Measurements from ENCODE around the gene BOC. TPM values are rescaled to one million over a fixed set of nuclear protein-coding genes. Genes with fewer than 3 reads are reported as not detected.

The BOC gene
- total and polyA plus RNA-seq, 10 of the 15 experiments (the other 5 are each of a cell fraction or from before 2014, with no cell fraction given), result 0.18 TPM; not detected in 9

DNA sequence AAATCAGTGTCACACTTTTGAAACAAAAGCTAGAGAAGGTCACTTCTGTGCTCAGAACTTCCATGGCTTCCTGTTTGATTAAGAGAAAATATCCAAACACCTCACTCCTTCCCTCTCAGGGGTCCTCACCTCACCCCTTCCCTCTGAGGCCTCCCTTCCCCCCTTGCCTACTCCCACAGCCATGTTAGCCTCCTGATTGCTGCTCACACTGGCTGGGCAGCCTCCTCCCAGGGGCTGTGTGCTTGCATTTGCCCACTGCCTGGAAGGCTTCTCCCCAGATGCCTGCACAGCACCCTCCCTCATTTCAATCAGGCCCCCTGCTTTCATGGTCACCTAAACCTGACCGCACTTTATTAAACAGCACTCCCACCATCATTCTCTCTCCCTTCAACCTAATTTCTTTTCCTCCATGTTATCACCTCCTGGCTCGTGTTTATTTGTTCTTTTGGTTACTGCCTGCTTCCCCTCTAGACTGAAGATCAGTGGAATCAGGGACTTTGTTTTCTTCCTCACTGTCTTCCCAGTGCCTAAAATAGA, 10.4 kb downstream of the BOC start (continued):
- TF ChIP-seq CHD4 (IDR thresholded peaks at IDR 0.05), result no peak
- TF ChIP-seq YY1 (IDR thresholded peaks at IDR 0.05; ENCODE audit: low read depth, low read length), result no peak
- TF ChIP-seq, protein P1, sequence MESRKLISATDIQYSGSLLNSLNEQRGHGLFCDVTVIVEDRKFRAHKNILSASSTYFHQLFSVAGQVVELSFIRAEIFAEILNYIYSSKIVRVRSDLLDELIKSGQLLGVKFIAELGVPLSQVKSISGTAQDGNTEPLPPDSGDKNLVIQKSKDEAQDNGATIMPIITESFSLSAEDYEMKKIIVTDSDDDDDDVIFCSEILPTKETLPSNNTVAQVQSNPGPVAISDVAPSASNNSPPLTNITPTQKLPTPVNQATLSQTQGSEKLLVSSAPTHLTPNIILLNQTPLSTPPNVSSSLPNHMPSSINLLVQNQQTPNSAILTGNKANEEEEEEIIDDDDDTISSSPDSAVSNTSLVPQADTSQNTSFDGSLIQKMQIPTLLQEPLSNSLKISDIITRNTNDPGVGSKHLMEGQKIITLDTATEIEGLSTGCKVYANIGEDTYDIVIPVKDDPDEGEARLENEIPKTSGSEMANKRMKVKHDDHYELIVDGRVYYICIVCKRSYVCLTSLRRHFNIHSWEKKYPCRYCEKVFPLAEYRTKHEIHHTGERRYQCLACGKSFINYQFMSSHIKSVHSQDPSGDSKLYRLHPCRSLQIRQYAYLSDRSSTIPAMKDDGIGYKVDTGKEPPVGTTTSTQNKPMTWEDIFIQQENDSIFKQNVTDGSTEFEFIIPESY (IDR thresholded peaks at IDR 0.05), result no peak

DNA sequence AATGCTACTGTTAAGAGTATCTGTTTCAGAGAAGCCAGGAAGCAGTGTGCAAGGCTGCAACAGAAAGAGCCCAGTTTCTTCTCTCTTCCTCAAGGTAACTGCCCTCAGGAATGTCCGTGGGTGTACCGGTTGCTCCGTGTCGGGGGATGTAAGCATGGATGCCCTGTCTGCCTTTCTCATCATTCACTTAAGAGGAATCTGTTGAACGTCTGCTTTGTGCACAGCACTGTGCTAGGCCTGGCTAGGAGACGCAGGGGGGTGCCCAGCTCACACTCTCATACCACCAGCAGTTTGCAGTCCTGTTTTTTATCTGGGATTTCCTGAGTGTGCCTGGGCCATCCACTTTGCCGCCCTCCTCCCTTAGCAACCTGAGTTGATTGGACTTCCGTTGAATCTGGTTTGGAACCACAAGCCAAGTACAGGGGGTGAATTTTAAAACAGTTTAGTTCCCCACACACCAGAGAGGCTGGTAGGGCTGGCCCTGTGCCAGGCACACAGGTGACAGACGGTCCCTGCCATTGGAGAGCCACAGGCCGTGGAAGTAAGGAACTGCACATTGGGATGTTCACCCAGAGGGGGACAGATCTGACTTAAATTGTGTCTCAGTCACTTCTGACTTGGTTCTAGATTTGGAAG, 11.2 kb downstream of the BOC start:
- Histone ChIP-seq H4K20me1 (ENCODE audit: control insufficient read depth, insufficient read depth) (no peaks in the 10 kb centered on the region; the same call in 1 of the 2 replicates), H3K9ac (ENCODE audit: control insufficient read depth, insufficient read depth, low read length) (no peak overlapping the region), H3K27me3 (replicated peaks in 1 of 2; ENCODE audit: control insufficient read depth in 2 of 2, insufficient read depth in 2 of 2, low read length in 1 of 2) (peaks cover 1 to 4% of the 10 kb centered on the region in 2 experiments; a peak in 2 of 4 replicates), H3K36me3 (ENCODE audit: control insufficient read depth in 2 of 2, insufficient read depth in 2 of 2, low read length in 1 of 2) (no peaks in the 10 kb centered on the region), H3K4me2 (ENCODE audit: control insufficient read depth, insufficient read depth) (no peak overlapping the region), H3K4me1 (ENCODE audit: control insufficient read depth, insufficient read depth, low read length) (peaks cover 6% of the 10 kb centered on the region), H3K4me3 (no peak overlapping the region), H3K27ac (ENCODE audit: control insufficient read depth, insufficient read depth) (no peak overlapping the region), H3K79me2 (ENCODE audit: control insufficient read depth, insufficient read depth, low read length) (no peaks in the 10 kb centered on the region), H3K9me3 (replicated peaks; ENCODE audit: control insufficient read depth, insufficient read depth, low read length) (no peaks in the 10 kb centered on the region), H2AFZ (ENCODE audit: control insufficient read depth, low read depth, low read length) (no peak overlapping the region)
- ChIA-PET CTCF (no interaction called here), POLR2A (no interaction called here), RAD21 (ENCODE audit: unreplicated experiment) (no interaction called here), SMC1A (ENCODE audit: uncharacterized antibody, unreplicated experiment) (no interaction called here)
- intact Hi-C loops (cut with micrococcal nuclease; ENCODE audit: unreplicated experiment) (no loop called here), in situ Hi-C loops (cut with MboI) (no loop called here)
- DNase-seq (ENCODE audit: low read depth, low spot score), result no peak
- no TSS peak for BruUV-seq (replicated peaks)
- 59% methylated on average over 10 of the region's 10 CpGs for WGBS (ENCODE audit: insufficient coverage, insufficient replicate concordance, low lambda C conversion rate, missing lambda C conversion rate)
- TF ChIP-seq POLR2A (IDR thresholded peaks at IDR 0.05; ENCODE audit: low read depth, low read length), result no peak
- TF ChIP-seq MEF2A (IDR thresholded peaks at IDR 0.05; ENCODE audit: insufficient read depth, low read depth, low read length), result no peak
- no peak for TF ChIP-seq SREBF2 (IDR thresholded peaks at IDR 0.05; ENCODE audit: low read length)
- TF ChIP-seq WRNIP1 (IDR thresholded peaks at IDR 0.05; ENCODE audit: borderline replicate concordance, low read depth, low read length), result no peak
- TF ChIP-seq ZSCAN29 (IDR thresholded peaks at IDR 0.05), result no peak
- no peak for TF ChIP-seq MXI1 (IDR thresholded peaks at IDR 0.05; ENCODE audit: low read depth, low read length)
- no peak for TF ChIP-seq NR2C1 (IDR thresholded peaks at IDR 0.05)
- no peak for TF ChIP-seq RAD21 (IDR thresholded peaks at IDR 0.05; ENCODE audit: insufficient read depth, low read depth, low read length)
- no peak for TF ChIP-seq MEF2B (IDR thresholded peaks at IDR 0.05; ENCODE audit: partially characterized antibody, poor library complexity, severe bottlenecking)
- TF ChIP-seq SP1 (IDR thresholded peaks at IDR 0.05; ENCODE audit: low read depth, low read length), result no peak
- FAIRE-seq, result no peak
- ATAC-seq, result no peak

Measured in GM12878 (cell line).